ENCODE measurements around the gene HIGD2A.

GRCh38 chr5:176355400-176356178, 33.0 kb upstream of the HIGD2A start:
- no peak for TF ChIP-seq GATA2 (IDR thresholded peaks at IDR 0.05; ENCODE audit: low read depth, low read length)
- no peak for TF ChIP-seq GATA3 (IDR thresholded peaks at IDR 0.05; ENCODE audit: low read depth, low read length)
